ENCODE measurements around the gene ATXN2.

- no peak for TF ChIP-seq EZH2 (IDR thresholded peaks at IDR 0.05; ENCODE audit: borderline replicate concordance, low read length)
- no peak for TF ChIP-seq CTCF (IDR thresholded peaks at IDR 0.05; ENCODE audit: low read length)
Observed at GRCh38 chr12:111454311-111454710, 144.8 kb downstream of the ATXN2 start.
